Trophoblast cell (in vitro differentiated cells and primary cell): ENCODE data around the gene SPATA6L.

Experiments
- DNase-seq, 2 donors: peaks; one replicate each; pipeline ENCODE4 v3.0.0-alpha.2; 2016
- H2AFZ ChIP-seq: 2 replicates; pipeline ENCODE4 v1.6.1; 2013; ENCODE audit warnings: low read length, moderate library complexity, mild to moderate bottlenecking; ENCODE audit not compliant: insufficient read depth, poor library complexity
- H2AK5ac ChIP-seq: 2 replicates; pipeline ENCODE4 v1.6.1; 2013; ENCODE audit warnings: mild to moderate bottlenecking, low read length
- H2BK120ac ChIP-seq: 2 replicates; pipeline ENCODE4 v1.6.1; 2013; ENCODE audit warnings: low read length, mild to moderate bottlenecking, moderate library complexity; ENCODE audit not compliant: insufficient read depth, poor library complexity
- H2BK12ac ChIP-seq: 2 replicates; pipeline ENCODE4 v1.6.1; 2013; ENCODE audit warnings: mild to moderate bottlenecking, low read length, moderate library complexity
- H2BK5ac ChIP-seq: 2 replicates; pipeline ENCODE4 v1.6.1; 2013; ENCODE audit warnings: low read length, low read depth, moderate library complexity, mild to moderate bottlenecking; ENCODE audit not compliant: poor library complexity
- H3K14ac ChIP-seq: 2 replicates; pipeline ENCODE4 v1.6.1; 2013; ENCODE audit warnings: mild to moderate bottlenecking, low read length
- H3K18ac ChIP-seq: 2 replicates; pipeline ENCODE4 v1.6.1; 2013; ENCODE audit warnings: mild to moderate bottlenecking, low read length
- H3K23ac ChIP-seq: 2 replicates; pipeline ENCODE4 v1.6.1; 2013; ENCODE audit warnings: low read length
- H3K27ac ChIP-seq: 2 replicates; pipeline ENCODE4 v1.5.1; 2013; ENCODE audit warnings: low read depth, mild to moderate bottlenecking, inconsistent platforms, low read length, moderate library complexity
- H3K27me3 ChIP-seq: 2 replicates; pipeline ENCODE4 v1.6.1; 2013; ENCODE audit warnings: inconsistent platforms, mild to moderate bottlenecking, low read length, moderate library complexity; ENCODE audit not compliant: insufficient read depth
- H3K36me3 ChIP-seq, 2 experiments: 1 replicate in 1 of 2; 2 replicates in 1 of 2; pipeline ENCODE4 v1.6.1; 2013; ENCODE audit warnings: low read length in 2 of 2, mild to moderate bottlenecking in 2 of 2, moderate library complexity in 1 of 2; ENCODE audit not compliant: insufficient read depth in 2 of 2, control insufficient read depth in 1 of 2
- H3K4ac ChIP-seq: 2 replicates; pipeline ENCODE4 v1.6.1; 2013; ENCODE audit warnings: low read depth, mild to moderate bottlenecking, low read length, moderate library complexity
- H3K4me1 ChIP-seq, 2 experiments: 1 replicate in 1 of 2; 2 replicates in 1 of 2; pipeline ENCODE4 v1.6.1; 2013; ENCODE audit warnings: low read length in 2 of 2, mild to moderate bottlenecking in 2 of 2, moderate library complexity in 1 of 2; ENCODE audit not compliant: insufficient read depth in 2 of 2, control insufficient read depth in 1 of 2
- H3K4me2 ChIP-seq: 2 replicates; pipeline ENCODE4 v1.6.1; 2013; ENCODE audit warnings: inconsistent platforms, mild to moderate bottlenecking, low read length, moderate library complexity
- H3K4me3 ChIP-seq: 2 replicates; pipeline ENCODE4 v1.5.1; 2013; ENCODE audit warnings: mild to moderate bottlenecking, low read depth, low read length, inconsistent platforms
- H3K79me1 ChIP-seq: one replicate; pipeline ENCODE4 v1.6.1; 2013; ENCODE audit warnings: low read length
- H3K79me2 ChIP-seq: 2 replicates; pipeline ENCODE4 v1.6.1; 2013; ENCODE audit warnings: low read length, mild to moderate bottlenecking; ENCODE audit not compliant: control insufficient read depth, insufficient read depth, poor library complexity
- H3K9ac ChIP-seq: 2 replicates; pipeline ENCODE4 v1.6.1; 2013; ENCODE audit warnings: mild to moderate bottlenecking, low read length
- H3K9me3 ChIP-seq: 2 replicates; pipeline ENCODE4 v1.6.1; 2013; ENCODE audit warnings: low read depth, mild to moderate bottlenecking, control low read depth, inconsistent platforms, low read length; ENCODE audit not compliant: insufficient read depth
- H4K12ac ChIP-seq: 2 replicates; pipeline ENCODE4 v1.6.1; 2013; ENCODE audit warnings: low read depth, mild to moderate bottlenecking, low read length, moderate library complexity
- H4K8ac ChIP-seq: 2 replicates; pipeline ENCODE4 v1.6.1; 2013; ENCODE audit warnings: low read depth, mild to moderate bottlenecking, low read length, moderate library complexity
- H4K91ac ChIP-seq: one replicate; pipeline ENCODE4 v1.6.1; 2013; ENCODE audit warnings: low read depth, mild to moderate bottlenecking, low read length, moderate library complexity
- WGBS: extraction: QIAGEN DNeasy Blood & Tissue Kit; methylation state at CpG from one replicate; pipeline ENCODE4 v1.1.7; 2013; ENCODE audit warnings: missing lambda C conversion rate; ENCODE audit not compliant: insufficient read length, insufficient coverage; ENCODE audit errors: extremely low coverage; 5-methylcytosine and 5-hydroxymethylcytosine counted together

SPATA6L gene

DNA sequence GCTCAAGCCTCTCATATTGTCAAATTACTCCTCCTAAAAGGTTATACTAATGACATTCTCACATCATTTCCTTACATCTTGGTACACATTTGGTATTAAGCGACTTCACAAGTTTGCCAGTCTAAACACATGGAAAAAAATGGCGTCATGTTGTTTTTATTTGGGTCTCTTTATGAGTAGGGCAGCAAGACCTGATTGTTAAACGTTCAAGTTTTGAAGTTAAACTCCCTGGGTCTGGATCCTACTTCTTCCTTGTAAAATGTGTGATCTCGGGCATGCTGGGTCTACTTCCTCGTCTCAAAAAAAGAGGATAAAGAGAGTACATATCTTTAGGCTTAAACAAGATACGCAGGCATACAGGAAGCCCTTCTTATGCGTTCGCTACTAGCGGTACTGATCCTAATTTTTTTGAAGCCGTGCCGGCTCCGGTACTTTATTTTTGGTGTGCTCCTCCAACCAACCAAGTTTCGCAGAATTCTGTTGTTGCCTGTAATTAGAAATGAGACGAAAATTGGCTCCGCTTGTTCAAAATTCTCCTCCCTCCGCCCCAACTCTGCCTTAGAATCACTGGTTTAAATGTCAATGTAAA is 12.5 kb upstream of the SPATA6L start:
- Histone ChIP-seq H4K91ac (peak overlapping the region; percentile 45), H2BK120ac (peak overlapping the region; percentile 85), H4K12ac (peak overlapping the region; percentile 92), H3K79me2 (peaks cover 7% of the 10 kb centered on the region), H3K27ac (peak overlapping the region; percentile 93), H2AFZ (peak overlapping the region; percentile 66), H3K36me3 (no peaks in the 10 kb centered on the region), H3K18ac (peak overlapping the region; percentile 77), H3K9me3 (no peaks in the 10 kb centered on the region), H2AK5ac (no peak overlapping the region), H3K14ac (peak overlapping the region; percentile 80), H4K8ac (peak overlapping the region; percentile 96), H3K4me2 (peak overlapping the region; percentile 84), H3K4me3 (peak overlapping the region; percentile 76), H3K4me1 (no peaks in the 10 kb centered on the region), H3K27me3 (no peaks in the 10 kb centered on the region), H3K9ac (peak overlapping the region; percentile 83), H3K79me1 (peaks cover 12% of the 10 kb centered on the region), H2BK12ac (no peak overlapping the region), H2BK5ac (peak overlapping the region; percentile 74), H3K4ac (no peak overlapping the region), H3K23ac (no peak overlapping the region)
- no CpG with 5 or more reads among the region's 16 CpGs for WGBS
- peak in 1 of 2 donors; percentile 47 for DNase-seq

GRCh38 chr9:4677392-4677791 is 11.1 kb upstream of the SPATA6L start:
- no peak overlapping the region for H2BK12ac ChIP-seq
- H4K8ac ChIP-seq, result no peak overlapping the region
- no peak for DNase-seq
- H3K4ac ChIP-seq, result no peak overlapping the region
- no peak overlapping the region for H2AFZ ChIP-seq
- H3K4me2 ChIP-seq, result no peak overlapping the region
- H3K23ac ChIP-seq, result no peak overlapping the region
- H3K14ac ChIP-seq, result no peak overlapping the region
- no peak overlapping the region for H3K4me3 ChIP-seq
- no peaks in the 10 kb centered on the region for H3K9me3 ChIP-seq
- H2BK5ac ChIP-seq, result no peak overlapping the region
- no peak overlapping the region for H2AK5ac ChIP-seq
- H3K9ac ChIP-seq, result no peak overlapping the region
- H3K79me1 ChIP-seq, result peaks cover 12% of the 10 kb centered on the region
- no peak overlapping the region for H2BK120ac ChIP-seq
- no peaks in the 10 kb centered on the region for H3K27me3 ChIP-seq
- peaks cover 7% of the 10 kb centered on the region for H3K79me2 ChIP-seq
- H3K27ac ChIP-seq, result no peak overlapping the region
- H3K18ac ChIP-seq, result no peak overlapping the region
- no CpG with 5 or more reads among the region's 3 CpGs for WGBS
- no peak overlapping the region for H4K91ac ChIP-seq
- H4K12ac ChIP-seq, result no peak overlapping the region
- no peaks in the 10 kb centered on the region for H3K4me1 ChIP-seq
- H3K36me3 ChIP-seq, result no peaks in the 10 kb centered on the region

DNA sequence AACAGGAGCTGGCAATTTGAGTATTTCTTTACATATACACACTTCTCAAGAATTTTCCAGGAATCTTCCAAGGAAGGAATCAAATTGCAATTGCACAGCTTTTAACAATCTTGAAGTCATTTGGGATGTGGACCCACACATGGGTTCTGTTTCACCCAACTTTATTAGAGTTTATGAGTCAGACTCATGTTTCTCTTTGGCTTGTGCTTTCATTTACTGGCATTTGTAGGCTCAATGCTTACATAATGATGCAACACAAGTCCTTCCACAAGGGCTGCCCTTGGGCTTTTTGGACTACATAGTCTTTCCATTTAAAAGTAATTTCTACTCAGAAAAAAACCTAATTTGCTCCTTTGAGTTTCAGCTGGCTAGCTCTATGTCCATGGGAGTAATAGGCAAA is 8.5 kb upstream of the SPATA6L start:
- no peak overlapping the region for H4K8ac ChIP-seq
- H2BK12ac ChIP-seq, result no peak overlapping the region
- H3K27me3 ChIP-seq, result no peaks in the 10 kb centered on the region
- H4K91ac ChIP-seq, result no peak overlapping the region
- H3K36me3 ChIP-seq, result no peaks in the 10 kb centered on the region
- H3K23ac ChIP-seq, result no peak overlapping the region
- H3K9ac ChIP-seq, result no peak overlapping the region
- H3K4ac ChIP-seq, result no peak overlapping the region
- no peak for DNase-seq
- H2AK5ac ChIP-seq, result no peak overlapping the region
- no peak overlapping the region for H3K4me2 ChIP-seq
- H2AFZ ChIP-seq, result no peak overlapping the region
- no peak overlapping the region for H2BK5ac ChIP-seq
- no peak overlapping the region for H3K14ac ChIP-seq
- H3K4me1 ChIP-seq, result no peaks in the 10 kb centered on the region
- peaks cover 5% of the 10 kb centered on the region for H3K79me2 ChIP-seq
- no peak overlapping the region for H3K18ac ChIP-seq
- no peak overlapping the region for H3K27ac ChIP-seq
- H3K9me3 ChIP-seq, result no peaks in the 10 kb centered on the region
- H3K4me3 ChIP-seq, result no peak overlapping the region
- no peak overlapping the region for H2BK120ac ChIP-seq
- H3K79me1 ChIP-seq, result peaks cover 10% of the 10 kb centered on the region
- H4K12ac ChIP-seq, result no peak overlapping the region

- Histone ChIP-seq H3K9ac (no peak overlapping the region), H4K12ac (no peak overlapping the region), H2BK5ac (no peak overlapping the region), H3K9me3 (no peaks in the 10 kb centered on the region), H3K27me3 (no peaks in the 10 kb centered on the region), H3K4me3 (no peak overlapping the region), H4K91ac (no peak overlapping the region), H3K36me3 (no peaks in the 10 kb centered on the region), H2AK5ac (no peak overlapping the region), H3K79me1 (no peaks in the 10 kb centered on the region), H3K79me2 (no peaks in the 10 kb centered on the region), H3K23ac (no peak overlapping the region), H4K8ac (no peak overlapping the region), H3K27ac (no peak overlapping the region), H3K4me1 (no peaks in the 10 kb centered on the region), H3K4ac (no peak overlapping the region), H2BK12ac (no peak overlapping the region), H3K18ac (no peak overlapping the region), H3K14ac (no peak overlapping the region), H3K4me2 (no peak overlapping the region), H2AFZ (no peak overlapping the region), H2BK120ac (no peak overlapping the region)
- DNase-seq, result no peak
- WGBS, result no CpG with 5 or more reads among the region's 1 CpG
These were observed 5.5 kb upstream of the SPATA6L start for GRCh38 chr9:4671737-4672136.
